Neural cell (in vitro differentiated cells): ENCODE measurements around the gene FGF2.

Source experiments
- CTCF ChIP-seq: fragments of 450-650 bp; IDR thresholded peaks from 2 replicates; pipeline ENCODE4 v1.5.1; 2014; ENCODE audit warnings: antibody characterized with exemption, mild to moderate bottlenecking, moderate library complexity; ENCODE audit not compliant: poor library complexity, severe bottlenecking
- EP300 ChIP-seq: fragments of 450-650 bp; conservative IDR thresholded peaks from 2 replicates; pipeline ENCODE4 v1.6.1; 2014; ENCODE audit warnings: antibody characterized with exemption, mild to moderate bottlenecking, moderate library complexity; ENCODE audit not compliant: poor library complexity, severe bottlenecking
- EZH2 ChIP-seq: fragments of 200-600, 300-800 bp; shearing (Covaris generic), sonication (generic); IDR thresholded peaks from 2 replicates; pipeline ENCODE4 v1.6.1; 2014; ENCODE audit warnings: antibody characterized with exemption, low read length, borderline replicate concordance, mild to moderate bottlenecking; ENCODE audit not compliant: insufficient read depth, poor library complexity, severe bottlenecking
- MXI1 ChIP-seq: fragments of 450-650 bp; conservative IDR thresholded peaks from 2 replicates; pipeline ENCODE4 v1.6.1; 2014; ENCODE audit warnings: antibody characterized with exemption, mild to moderate bottlenecking; ENCODE audit not compliant: poor library complexity, severe bottlenecking
- POLR2AphosphoS5 ChIP-seq: IDR thresholded peaks from 2 replicates; pipeline ENCODE4 v1.6.1; 2012
- RAD21 ChIP-seq: fragments of 450-650 bp; conservative IDR thresholded peaks from 2 replicates; pipeline ENCODE4 v1.6.1; 2014; ENCODE audit warnings: antibody characterized with exemption, mild to moderate bottlenecking, moderate library complexity
- REST ChIP-seq: IDR thresholded peaks from 2 replicates; pipeline ENCODE4 v1.6.1; 2012; ENCODE audit warnings: borderline replicate concordance
- SMC3 ChIP-seq: fragments of 450-650 bp; conservative IDR thresholded peaks from 2 replicates; pipeline ENCODE4 v1.6.1; 2014; ENCODE audit warnings: antibody characterized with exemption, mild to moderate bottlenecking, moderate library complexity; ENCODE audit not compliant: poor library complexity
- TAF1 ChIP-seq: IDR thresholded peaks from 2 replicates; pipeline ENCODE4 v1.6.1; 2012; ENCODE audit warnings: low read depth

- TF ChIP-seq CTCF (no peak), EP300 (no peak), SMC3 (no peak), EZH2 (no peak), POLR2AphosphoS5 (no peak), REST (no peak), TAF1 (no peak), RAD21 (no peak), MXI1 (no peak)
These were observed 119.5 kb downstream of the FGF2 start for GRCh38 chr4:122946142-122946541.
